A549 (cell line): ENCODE data around the gene PCGF2. TPM values are rescaled to one million over a fixed set of nuclear protein-coding genes. Genes with fewer than 3 reads are reported as not detected.

Experiments used
- CBX2 ChIP-seq: fragments of 200-600 bp; sonication (generic); IDR thresholded peaks from 2 replicates; pipeline ENCODE4 v1.6.1; 2016; ENCODE audit warnings: low read depth, mild to moderate bottlenecking, borderline replicate concordance
- CBX8 ChIP-seq: fragments of 200-600 bp; sonication (generic); IDR thresholded peaks from 2 replicates; pipeline ENCODE4 v1.6.1; 2016
- CHD4 ChIP-seq: fragments of 200-600 bp; sonication (generic); IDR thresholded peaks from 2 replicates; pipeline ENCODE4 v1.6.1; 2016; ENCODE audit warnings: antibody characterized with exemption, mild to moderate bottlenecking, borderline replicate concordance
- EP300 ChIP-seq, 2 experiments: fragments of >200 bp; sonication (Bioruptor Twin); formaldehyde crosslinking; IDR thresholded peaks; 2 replicates in 1 of 2; 3 replicates in 1 of 2; pipeline ENCODE4 v1.6.1; 2016 to 2017
- ESRRA ChIP-seq: fragments of 150-350 bp; IDR thresholded peaks from 2 replicates; pipeline ENCODE4 v1.6.1; 2014; ENCODE audit warnings: mild to moderate bottlenecking, low read length, borderline replicate concordance
- FOSB ChIP-seq: fragments of 250-450 bp; sonication (Bioruptor Pico); IDR thresholded peaks from 2 replicates; pipeline ENCODE4 v1.5.0; 2020; ENCODE audit warnings: mild to moderate bottlenecking, moderate library complexity
- FOSL2 ChIP-seq, 2 experiments: fragments of 450-650 bp in 1 of 2; fragments of >200 bp in 1 of 2; sonication (Bioruptor Twin) in 1 of 2; formaldehyde crosslinking; IDR thresholded peaks; 2 replicates each; pipeline versions ENCODE4 v1.5.0 to v1.6.1; 2016 to 2020; ENCODE audit warnings: mild to moderate bottlenecking in 1 of 2, moderate library complexity in 1 of 2
- FOXS1 ChIP-seq: fragments of 250-450 bp; sonication (Bioruptor Pico); IDR thresholded peaks from 2 replicates; pipeline ENCODE4 v1.5.0; 2020; ENCODE audit warnings: mild to moderate bottlenecking, moderate library complexity
- GATA3 ChIP-seq: IDR thresholded peaks from 2 replicates; pipeline ENCODE4 v1.6.1; 2012; ENCODE audit warnings: borderline replicate concordance
- HEYL ChIP-seq: fragments of 250-450 bp; sonication (Bioruptor Pico); IDR thresholded peaks from 2 replicates; pipeline ENCODE4 v1.8.0; 2021; ENCODE audit warnings: mild to moderate bottlenecking, moderate library complexity
- HOXB5 ChIP-seq: fragments of 250-450 bp; sonication (Bioruptor Pico); IDR thresholded peaks from 2 replicates; pipeline ENCODE4 v1.5.0; 2020; ENCODE audit warnings: mild to moderate bottlenecking, moderate library complexity
- MAFK ChIP-seq: fragments of 450-650 bp; IDR thresholded peaks from 2 replicates; pipeline ENCODE4 v1.6.1; 2014; ENCODE audit not compliant: partially characterized antibody
- NR3C1 ChIP-seq: fragments of >200 bp; sonication (Bioruptor Twin); formaldehyde crosslinking; IDR thresholded peaks from 3 replicates; pipeline ENCODE4 v1.6.1; 2017
- POLR2AphosphoS2 ChIP-seq: conservative IDR thresholded peaks from 2 replicates; pipeline ENCODE4 v1.6.1; 2012; ENCODE audit warnings: low read length, improper control_type of control experiment, inconsistent platforms
- RARB ChIP-seq: fragments of 250-450 bp; sonication (Bioruptor Pico); IDR thresholded peaks from 2 replicates; pipeline ENCODE4 v1.8.0; 2021; ENCODE audit warnings: mild to moderate bottlenecking, moderate library complexity
- RCOR1 ChIP-seq: fragments of 150-350 bp; IDR thresholded peaks from 2 replicates; pipeline ENCODE4 v1.6.1; 2014; ENCODE audit warnings: antibody characterized with exemption, low read length, low read depth
- RNF2 ChIP-seq: fragments of 200-600 bp; sonication (generic); IDR thresholded peaks from 2 replicates; pipeline ENCODE4 v1.6.1; 2016; ENCODE audit warnings: low read depth, mild to moderate bottlenecking, antibody characterized with exemption, moderate library complexity, borderline replicate concordance
- TFCP2L1 ChIP-seq: fragments of 250-450 bp; sonication (Bioruptor Pico); IDR thresholded peaks from 2 replicates; pipeline ENCODE4 v1.5.0; 2021; ENCODE audit warnings: mild to moderate bottlenecking
- USF2 ChIP-seq: fragments of 450-650 bp; IDR thresholded peaks from 2 replicates; pipeline ENCODE4 v1.6.1; 2014; ENCODE audit warnings: antibody characterized with exemption
- ZC3H11A ChIP-seq: fragments of 450-650 bp; IDR thresholded peaks from 2 replicates; pipeline ENCODE4 v1.6.1; 2014; ENCODE audit warnings: antibody characterized with exemption, mild to moderate bottlenecking
- polyA plus RNA-seq, 4 experiments: library from polyadenylated mRNA; depleted of rRNA in 3 of 4; stranded (reverse); fragments of >200 nt; fragmentation: RNase III in 1 of 4; extraction: RNeasy Plus Mini Kit Qiagen cat#74134 plus additional on column Dnase treatment in 1 of 4; gene quantifications; 2 replicates in 3 of 4; 3 replicates in 1 of 4; pipeline ENCODE4 v1.2.3, GENCODE V29; 2011 to 2017
- TF ChIP-seq, protein P1 (sequence below): fragments of 200-600 bp; sonication (generic); IDR thresholded peaks from 2 replicates; pipeline ENCODE4 v1.6.1; 2016; ENCODE audit warnings: antibody characterized with exemption, mild to moderate bottlenecking, moderate library complexity
- TF ChIP-seq, protein P2 (sequence below): IDR thresholded peaks from 2 replicates; pipeline ENCODE4 v1.6.1; 2012
- TF ChIP-seq, protein P3 (sequence below): fragments of >200 bp; sonication (Bioruptor Twin); formaldehyde crosslinking; IDR thresholded peaks from 3 replicates; pipeline ENCODE4 v1.6.1; 2016

The PCGF2 gene
- polyA plus RNA-seq, 2 of the 4 experiments (the other 2 are of a cell fraction) = 19.9 to 43.6 TPM

DNA sequence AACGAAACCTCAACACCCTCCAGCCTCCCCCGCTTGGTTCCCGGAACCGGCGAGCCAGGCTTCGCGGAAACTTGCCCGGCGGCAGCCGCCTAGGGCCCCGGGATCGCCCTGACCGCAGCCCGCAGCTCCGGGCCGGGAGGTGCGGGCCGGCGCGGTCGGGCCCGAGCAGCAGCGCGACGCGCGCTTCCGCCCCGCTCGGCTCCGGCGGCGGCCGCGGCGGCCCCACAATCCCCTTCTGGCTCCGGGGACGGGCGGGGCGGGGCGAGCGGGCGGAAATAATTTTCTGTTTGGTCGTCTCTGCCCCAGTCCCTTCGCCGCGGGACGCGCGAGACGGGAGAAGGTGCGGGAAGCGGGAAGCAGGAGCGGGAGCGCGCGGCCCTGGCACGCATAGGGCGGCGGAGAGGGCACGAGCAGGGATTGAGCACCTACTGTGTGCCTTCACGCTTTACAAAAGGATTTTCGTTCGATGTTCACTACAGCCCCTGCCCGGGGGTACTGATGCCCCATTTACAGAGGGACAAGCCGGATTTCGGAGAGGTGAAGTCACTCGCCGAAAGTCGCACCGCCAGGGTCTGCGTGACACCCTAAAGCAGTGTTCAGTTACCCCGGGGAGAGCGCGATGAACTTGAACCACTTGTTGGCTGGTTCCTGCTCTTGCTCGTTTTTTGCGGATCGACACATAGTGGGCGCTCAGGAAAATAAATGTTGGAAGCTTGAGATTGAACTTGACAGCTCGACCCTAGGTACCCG is 45.8 kb downstream of the PCGF2 start (continued):
- peak; percentile 82; the same call in 1 of the 2 replicates for TF ChIP-seq FOXS1 (CRISPR knock-in tag)
- no peak for TF ChIP-seq ESRRA
- no peak for TF ChIP-seq FOSL2 (IDR thresholded peaks at IDR 0.05)
- TF ChIP-seq FOSL2 (CRISPR knock-in tag; IDR thresholded peaks at IDR 0.05) = no peak
- no peak for TF ChIP-seq CBX2
- peak; percentile 67; the same call in 1 of the 2 replicates for TF ChIP-seq HEYL
- TF ChIP-seq RNF2 = peak; percentile 69; the same call in 1 of the 2 replicates
- TF ChIP-seq FOSB = peak; percentile 49; the same call in 1 of the 2 replicates
- peak; percentile 75; the same call in 1 of the 2 replicates for TF ChIP-seq TFCP2L1
- TF ChIP-seq, protein P1, sequence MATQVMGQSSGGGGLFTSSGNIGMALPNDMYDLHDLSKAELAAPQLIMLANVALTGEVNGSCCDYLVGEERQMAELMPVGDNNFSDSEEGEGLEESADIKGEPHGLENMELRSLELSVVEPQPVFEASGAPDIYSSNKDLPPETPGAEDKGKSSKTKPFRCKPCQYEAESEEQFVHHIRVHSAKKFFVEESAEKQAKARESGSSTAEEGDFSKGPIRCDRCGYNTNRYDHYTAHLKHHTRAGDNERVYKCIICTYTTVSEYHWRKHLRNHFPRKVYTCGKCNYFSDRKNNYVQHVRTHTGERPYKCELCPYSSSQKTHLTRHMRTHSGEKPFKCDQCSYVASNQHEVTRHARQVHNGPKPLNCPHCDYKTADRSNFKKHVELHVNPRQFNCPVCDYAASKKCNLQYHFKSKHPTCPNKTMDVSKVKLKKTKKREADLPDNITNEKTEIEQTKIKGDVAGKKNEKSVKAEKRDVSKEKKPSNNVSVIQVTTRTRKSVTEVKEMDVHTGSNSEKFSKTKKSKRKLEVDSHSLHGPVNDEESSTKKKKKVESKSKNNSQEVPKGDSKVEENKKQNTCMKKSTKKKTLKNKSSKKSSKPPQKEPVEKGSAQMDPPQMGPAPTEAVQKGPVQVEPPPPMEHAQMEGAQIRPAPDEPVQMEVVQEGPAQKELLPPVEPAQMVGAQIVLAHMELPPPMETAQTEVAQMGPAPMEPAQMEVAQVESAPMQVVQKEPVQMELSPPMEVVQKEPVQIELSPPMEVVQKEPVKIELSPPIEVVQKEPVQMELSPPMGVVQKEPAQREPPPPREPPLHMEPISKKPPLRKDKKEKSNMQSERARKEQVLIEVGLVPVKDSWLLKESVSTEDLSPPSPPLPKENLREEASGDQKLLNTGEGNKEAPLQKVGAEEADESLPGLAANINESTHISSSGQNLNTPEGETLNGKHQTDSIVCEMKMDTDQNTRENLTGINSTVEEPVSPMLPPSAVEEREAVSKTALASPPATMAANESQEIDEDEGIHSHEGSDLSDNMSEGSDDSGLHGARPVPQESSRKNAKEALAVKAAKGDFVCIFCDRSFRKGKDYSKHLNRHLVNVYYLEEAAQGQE = peak; percentile 88
- TF ChIP-seq, protein P2, sequence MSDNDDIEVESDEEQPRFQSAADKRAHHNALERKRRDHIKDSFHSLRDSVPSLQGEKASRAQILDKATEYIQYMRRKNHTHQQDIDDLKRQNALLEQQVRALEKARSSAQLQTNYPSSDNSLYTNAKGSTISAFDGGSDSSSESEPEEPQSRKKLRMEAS = peak; percentile 97
- no peak for TF ChIP-seq MAFK
- no peak for TF ChIP-seq NR3C1
- TF ChIP-seq HOXB5 (CRISPR knock-in tag) = peak; percentile 97
- no peak for TF ChIP-seq POLR2AphosphoS2
- TF ChIP-seq RARB (CRISPR knock-in tag) = 0 out of 2 replicates have a peak, but pooled peaks have one; percentile 65
- TF ChIP-seq EP300 (IDR thresholded peaks at IDR 0.05) = no peak; a peak in 1 of 5 replicates
- peak; percentile 39; the same call in 1 of the 2 replicates for TF ChIP-seq USF2
- TF ChIP-seq GATA3 = 0 out of 2 replicates have a peak, but pooled peaks have one; percentile 13
- no peak for TF ChIP-seq CHD4
- no peak for TF ChIP-seq CBX8
- TF ChIP-seq, protein P3, sequence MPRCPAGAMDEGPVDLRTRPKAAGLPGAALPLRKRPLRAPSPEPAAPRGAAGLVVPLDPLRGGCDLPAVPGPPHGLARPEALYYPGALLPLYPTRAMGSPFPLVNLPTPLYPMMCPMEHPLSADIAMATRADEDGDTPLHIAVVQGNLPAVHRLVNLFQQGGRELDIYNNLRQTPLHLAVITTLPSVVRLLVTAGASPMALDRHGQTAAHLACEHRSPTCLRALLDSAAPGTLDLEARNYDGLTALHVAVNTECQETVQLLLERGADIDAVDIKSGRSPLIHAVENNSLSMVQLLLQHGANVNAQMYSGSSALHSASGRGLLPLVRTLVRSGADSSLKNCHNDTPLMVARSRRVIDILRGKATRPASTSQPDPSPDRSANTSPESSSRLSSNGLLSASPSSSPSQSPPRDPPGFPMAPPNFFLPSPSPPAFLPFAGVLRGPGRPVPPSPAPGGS = peak; percentile 92
- no peak for TF ChIP-seq ZC3H11A
- no peak for TF ChIP-seq RCOR1
